ENCODE measurements around the gene GPR21. TPM values are rescaled to one million over a fixed set of nuclear protein-coding genes. Genes with fewer than 3 reads are reported as not detected.

GPR21 gene
- total RNA-seq, 1 donor from 2014 or later, result 2.9 TPM

- TF ChIP-seq CTCF (IDR thresholded peaks at IDR 0.05; ENCODE audit: unreplicated experiment), result no peak
- H3K27ac Mint-ChIP-seq, result no peak overlapping the region
- H3K27me3 Mint-ChIP-seq, result no peaks in the 10 kb centered on the region
- H3K4me1 Mint-ChIP-seq (ENCODE audit: low read depth), result peaks cover 20% of the 10 kb centered on the region
- H3K4me3 Mint-ChIP-seq (ENCODE audit: low read depth), result no peak overlapping the region
- H3K36me3 Mint-ChIP-seq (ENCODE audit: insufficient read depth), result peaks cover 18% of the 10 kb centered on the region
- no peak for DNase-seq (ENCODE audit: low spot score, unreplicated experiment)
- no peaks in the 10 kb centered on the region for H3K9me3 Mint-ChIP-seq (ENCODE audit: low read depth)
Measured at GRCh38 chr9:123028973-123029372, 4.5 kb upstream of the GPR21 start.

- DNase-seq (ENCODE audit: low spot score, unreplicated experiment), result no peak
- H3K27ac Mint-ChIP-seq, result no peak overlapping the region
- H3K9me3 Mint-ChIP-seq (ENCODE audit: low read depth), result no peaks in the 10 kb centered on the region
- no peaks in the 10 kb centered on the region for H3K27me3 Mint-ChIP-seq
- H3K36me3 Mint-ChIP-seq (ENCODE audit: insufficient read depth), result peaks cover 12% of the 10 kb centered on the region
- no peak overlapping the region for H3K4me3 Mint-ChIP-seq (ENCODE audit: low read depth)
- H3K4me1 Mint-ChIP-seq (ENCODE audit: low read depth), result peaks cover 7% of the 10 kb centered on the region
- TF ChIP-seq CTCF (IDR thresholded peaks at IDR 0.05; ENCODE audit: unreplicated experiment), result no peak
Measured at GRCh38 chr9:123031963-123032362, 1.5 kb upstream of the GPR21 start.

- Mint-ChIP-seq H3K27ac (no peak overlapping the region), H3K4me3 (ENCODE audit: low read depth) (no peak overlapping the region)
- TF ChIP-seq CTCF (IDR thresholded peaks at IDR 0.05; ENCODE audit: unreplicated experiment), result no peak
Measured at GRCh38 chr9:123033864-123034601, 566 bp downstream of the GPR21 start.

GRCh38 chr9:123034881-123035510 lies 1.5 kb downstream of the GPR21 start:
- Mint-ChIP-seq H3K4me1 (ENCODE audit: low read depth) (peaks cover 5% of the 10 kb centered on the region), H3K36me3 (ENCODE audit: insufficient read depth) (peaks cover 7% of the 10 kb centered on the region), H3K27ac (no peak overlapping the region), H3K27me3 (no peaks in the 10 kb centered on the region), H3K9me3 (ENCODE audit: low read depth) (no peaks in the 10 kb centered on the region), H3K4me3 (ENCODE audit: low read depth) (no peak overlapping the region)
- DNase-seq (ENCODE audit: low spot score, unreplicated experiment), result no peak
- TF ChIP-seq CTCF (IDR thresholded peaks at IDR 0.05; ENCODE audit: unreplicated experiment), result no peak

More at GRCh38 chr9:123033864-123034601, 566 bp downstream of the GPR21 start:
- H3K27me3 Mint-ChIP-seq, result no peaks in the 10 kb centered on the region
- peaks cover 5% of the 10 kb centered on the region for H3K4me1 Mint-ChIP-seq (ENCODE audit: low read depth)
- no peaks in the 10 kb centered on the region for H3K9me3 Mint-ChIP-seq (ENCODE audit: low read depth)
- H3K36me3 Mint-ChIP-seq (ENCODE audit: insufficient read depth), result peaks cover 10% of the 10 kb centered on the region
- no peak for DNase-seq (ENCODE audit: low spot score, unreplicated experiment)

- H3K27ac Mint-ChIP-seq, result no peak overlapping the region
- H3K4me3 Mint-ChIP-seq (ENCODE audit: low read depth), result no peak overlapping the region
- no peak for TF ChIP-seq CTCF (IDR thresholded peaks at IDR 0.05; ENCODE audit: unreplicated experiment)
- DNase-seq (ENCODE audit: low spot score, unreplicated experiment), result no peak
- peaks cover 7% of the 10 kb centered on the region for H3K36me3 Mint-ChIP-seq (ENCODE audit: insufficient read depth)
- H3K27me3 Mint-ChIP-seq, result no peaks in the 10 kb centered on the region
- peaks cover 5% of the 10 kb centered on the region for H3K4me1 Mint-ChIP-seq (ENCODE audit: low read depth)
- no peaks in the 10 kb centered on the region for H3K9me3 Mint-ChIP-seq (ENCODE audit: low read depth)
Measured at GRCh38 chr9:123035791-123036190, 2.3 kb downstream of the GPR21 start.

Data from progenitor cell of endocrine pancreas (in vitro differentiated cells).